Measurements from ENCODE around the gene GATAD2B.

GATAD2B gene

GRCh38 chr1:153926405-153926804 is 3.6 kb upstream of the GATAD2B start:
- Histone ChIP-seq H3K4me2 (ENCODE audit: low read length) (no peak overlapping the region), H2AK5ac (ENCODE audit: low read length) (no peak overlapping the region), H3K9ac (ENCODE audit: low read length) (no peak overlapping the region), H3K27me3 (ENCODE audit: insufficient read depth, low read length) (no peaks in the 10 kb centered on the region), H3K79me1 (ENCODE audit: low read length) (peaks cover 14% of the 10 kb centered on the region), H4K12ac (ENCODE audit: low read depth, low read length) (no peak overlapping the region), H3K79me2 (ENCODE audit: control insufficient read depth, insufficient read depth, low read length, poor library complexity) (peaks cover 14% of the 10 kb centered on the region), H2BK12ac (ENCODE audit: low read length) (no peak overlapping the region), H2AFZ (ENCODE audit: insufficient read depth, low read length, poor library complexity) (no peak overlapping the region), H3K36me3 (ENCODE audit: control insufficient read depth in 1 of 2, insufficient read depth in 2 of 2, low read length in 2 of 2) (peaks cover 11 to 14% of the 10 kb centered on the region in 2 experiments), H3K23ac (ENCODE audit: low read length) (no peak overlapping the region), H2BK120ac (ENCODE audit: insufficient read depth, low read length, poor library complexity) (no peak overlapping the region), H2BK5ac (ENCODE audit: low read depth, low read length, poor library complexity) (no peak overlapping the region), H3K14ac (ENCODE audit: low read length) (no peak overlapping the region), H3K4me3 (ENCODE audit: low read depth, low read length) (no peak overlapping the region), H3K4me1 (ENCODE audit: control insufficient read depth in 1 of 2, insufficient read depth in 2 of 2, low read length in 2 of 2) (peaks cover 2 to 6% of the 10 kb centered on the region in 2 experiments), H3K4ac (ENCODE audit: low read depth, low read length) (no peak overlapping the region), H3K27ac (ENCODE audit: low read depth, low read length) (no peak overlapping the region), H4K91ac (ENCODE audit: low read depth, low read length) (no peak overlapping the region), H3K18ac (ENCODE audit: low read length) (no peak overlapping the region), H4K8ac (ENCODE audit: low read depth, low read length) (no peak overlapping the region), H3K9me3 (ENCODE audit: insufficient read depth, low read depth, low read length) (no peaks in the 10 kb centered on the region)
- DNase-seq: no peak
- no CpG with 5 or more reads among the region's 4 CpGs for WGBS (ENCODE audit: extremely low coverage, insufficient coverage, insufficient read length)

DNA sequence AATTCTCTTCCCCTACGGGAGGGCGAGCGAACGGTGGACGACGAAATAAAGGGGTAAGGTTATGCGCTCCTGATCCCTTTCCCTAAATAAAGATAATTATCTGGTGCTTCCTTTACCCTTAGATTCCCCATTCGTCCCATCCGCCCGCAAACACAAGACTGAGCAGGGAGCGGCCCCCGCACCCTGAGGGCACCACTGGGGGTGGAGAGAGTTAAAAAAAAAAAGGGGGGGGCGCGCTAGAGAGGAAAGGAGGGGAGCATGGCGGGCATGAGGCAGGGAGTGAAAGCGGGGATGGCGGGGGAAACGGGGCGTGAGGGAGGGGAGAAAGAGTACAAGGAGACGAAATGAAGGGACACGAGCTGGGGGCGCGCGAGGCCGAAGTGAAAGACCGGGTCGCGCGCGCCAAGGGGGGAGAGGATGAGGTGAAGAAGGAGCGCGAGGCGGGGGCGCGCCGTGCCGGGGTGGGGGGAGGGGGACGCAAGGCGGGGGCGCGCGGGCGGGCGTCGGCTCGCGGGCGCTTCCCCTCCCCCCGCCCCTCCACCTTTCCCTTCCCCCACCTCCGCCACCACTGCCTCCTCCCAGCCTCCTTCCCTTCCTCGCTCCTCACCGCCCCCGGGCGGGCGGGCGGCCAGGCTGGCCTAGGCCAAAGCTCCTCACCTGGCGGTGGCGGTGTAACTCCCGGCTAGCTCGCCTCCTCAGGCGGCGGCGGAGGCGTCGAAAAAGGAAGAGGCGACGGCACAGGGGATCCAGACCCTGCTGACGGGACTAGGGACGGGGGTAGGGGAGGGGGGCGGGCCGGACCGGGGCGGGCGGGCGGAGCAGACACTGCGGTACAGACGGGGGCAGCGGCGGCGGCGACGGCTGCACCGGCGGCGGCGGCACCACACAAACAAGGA is 448 bp downstream of the GATAD2B start:
- Histone ChIP-seq H3K79me2 (ENCODE audit: control insufficient read depth, insufficient read depth, low read length, poor library complexity) (peaks cover 21% of the 10 kb centered on the region), H4K12ac (ENCODE audit: low read depth, low read length) (peak overlapping the region; percentile 93), H3K79me1 (ENCODE audit: low read length) (peaks cover 14% of the 10 kb centered on the region), H3K23ac (ENCODE audit: low read length) (no peak overlapping the region), H3K4ac (ENCODE audit: low read depth, low read length) (peak overlapping the region; percentile 94), H3K4me3 (ENCODE audit: low read depth, low read length) (peak overlapping the region; percentile 93), H3K14ac (ENCODE audit: low read length) (peak overlapping the region; percentile 99), H4K91ac (ENCODE audit: low read depth, low read length) (peak overlapping the region; percentile 97), H2BK12ac (ENCODE audit: low read length) (peak overlapping the region; percentile 63), H3K9ac (ENCODE audit: low read length) (peak overlapping the region; percentile 91), H2BK5ac (ENCODE audit: low read depth, low read length, poor library complexity) (peak overlapping the region; percentile 98), H3K4me2 (ENCODE audit: low read length) (peak overlapping the region; percentile 86), H3K27ac (ENCODE audit: low read depth, low read length) (peak overlapping the region; percentile 99), H3K36me3 (ENCODE audit: control insufficient read depth in 1 of 2, insufficient read depth in 2 of 2, low read length in 2 of 2) (peaks cover 0 to 4% of the 10 kb centered on the region in 2 experiments), H2BK120ac (ENCODE audit: insufficient read depth, low read length, poor library complexity) (peak overlapping the region; percentile 90), H3K27me3 (ENCODE audit: insufficient read depth, low read length) (no peaks in the 10 kb centered on the region), H3K4me1 (ENCODE audit: control insufficient read depth in 1 of 2, insufficient read depth in 2 of 2, low read length in 2 of 2) (peaks cover 8 to 9% of the 10 kb centered on the region in 2 experiments), H2AK5ac (ENCODE audit: low read length) (no peak overlapping the region), H2AFZ (ENCODE audit: insufficient read depth, low read length, poor library complexity) (peak overlapping the region; percentile 83), H3K18ac (ENCODE audit: low read length) (peak overlapping the region; percentile 99), H3K9me3 (ENCODE audit: insufficient read depth, low read depth, low read length) (no peaks in the 10 kb centered on the region), H4K8ac (ENCODE audit: low read depth, low read length) (peak overlapping the region; percentile 96)
- peak; percentile 57 to 68 for DNase-seq
- no CpG with 5 or more reads among the region's 86 CpGs for whole genome bisulfite sequencing (ENCODE audit: extremely low coverage, insufficient coverage, insufficient read length)

GRCh38 chr1:153921803-153922075 is 1.0 kb downstream of the GATAD2B start:
- Histone ChIP-seq H3K27ac (ENCODE audit: low read depth, low read length) (peak overlapping the region; percentile 72), H3K18ac (ENCODE audit: low read length) (peak overlapping the region; percentile 8), H4K91ac (ENCODE audit: low read depth, low read length) (peak overlapping the region; percentile 2), H4K12ac (ENCODE audit: low read depth, low read length) (no peak overlapping the region), H4K8ac (ENCODE audit: low read depth, low read length) (no peak overlapping the region), H3K9me3 (ENCODE audit: insufficient read depth, low read depth, low read length) (no peaks in the 10 kb centered on the region), H3K79me2 (ENCODE audit: control insufficient read depth, insufficient read depth, low read length, poor library complexity) (peaks cover 21% of the 10 kb centered on the region), H3K79me1 (ENCODE audit: low read length) (peaks cover 14% of the 10 kb centered on the region), H2BK5ac (ENCODE audit: low read depth, low read length, poor library complexity) (peak overlapping the region; percentile 27), H2BK120ac (ENCODE audit: insufficient read depth, low read length, poor library complexity) (no peak overlapping the region), H3K23ac (ENCODE audit: low read length) (no peak overlapping the region), H2BK12ac (ENCODE audit: low read length) (no peak overlapping the region), H3K14ac (ENCODE audit: low read length) (peak overlapping the region; percentile 31), H3K4ac (ENCODE audit: low read depth, low read length) (peak overlapping the region; percentile 88), H3K36me3 (ENCODE audit: control insufficient read depth in 1 of 2, insufficient read depth in 2 of 2, low read length in 2 of 2) (peaks cover 0 to 4% of the 10 kb centered on the region in 2 experiments), H2AFZ (ENCODE audit: insufficient read depth, low read length, poor library complexity) (peak overlapping the region; percentile 2), H2AK5ac (ENCODE audit: low read length) (no peak overlapping the region), H3K9ac (ENCODE audit: low read length) (peak overlapping the region; percentile 59), H3K27me3 (ENCODE audit: insufficient read depth, low read length) (no peaks in the 10 kb centered on the region), H3K4me2 (ENCODE audit: low read length) (peak overlapping the region; percentile 86), H3K4me1 (ENCODE audit: control insufficient read depth in 1 of 2, insufficient read depth in 2 of 2, low read length in 2 of 2) (peaks cover 8 to 9% of the 10 kb centered on the region in 2 experiments), H3K4me3 (ENCODE audit: low read depth, low read length) (peak overlapping the region; percentile 93)
- no CpG with 5 or more reads among the region's 10 CpGs for WGBS (ENCODE audit: extremely low coverage, insufficient coverage, insufficient read length)
- DNase-seq: peak in 1 of 2 donors; percentile 18

- H3K79me1 ChIP-seq (ENCODE audit: low read length): peaks cover 14% of the 10 kb centered on the region
- peaks cover 8 to 9% of the 10 kb centered on the region in 2 experiments for H3K4me1 ChIP-seq (ENCODE audit: control insufficient read depth in 1 of 2, insufficient read depth in 2 of 2, low read length in 2 of 2)
- no peak overlapping the region for H3K9ac ChIP-seq (ENCODE audit: low read length)
- no peak overlapping the region for H2BK120ac ChIP-seq (ENCODE audit: insufficient read depth, low read length, poor library complexity)
- no peak overlapping the region for H3K18ac ChIP-seq (ENCODE audit: low read length)
- peak overlapping the region; percentile 93 for H3K4me3 ChIP-seq (ENCODE audit: low read depth, low read length)
- peak overlapping the region; percentile 88 for H3K4ac ChIP-seq (ENCODE audit: low read depth, low read length)
- H2BK12ac ChIP-seq (ENCODE audit: low read length): no peak overlapping the region
- no peak overlapping the region for H4K91ac ChIP-seq (ENCODE audit: low read depth, low read length)
- no peak overlapping the region for H4K12ac ChIP-seq (ENCODE audit: low read depth, low read length)
- H4K8ac ChIP-seq (ENCODE audit: low read depth, low read length): no peak overlapping the region
- no peak overlapping the region for H2AFZ ChIP-seq (ENCODE audit: insufficient read depth, low read length, poor library complexity)
- peaks cover 0 to 4% of the 10 kb centered on the region in 2 experiments for H3K36me3 ChIP-seq (ENCODE audit: control insufficient read depth in 1 of 2, insufficient read depth in 2 of 2, low read length in 2 of 2)
- no peak overlapping the region for H3K23ac ChIP-seq (ENCODE audit: low read length)
- DNase-seq: no peak
- H3K9me3 ChIP-seq (ENCODE audit: insufficient read depth, low read depth, low read length): no peaks in the 10 kb centered on the region
- H3K79me2 ChIP-seq (ENCODE audit: control insufficient read depth, insufficient read depth, low read length, poor library complexity): peaks cover 21% of the 10 kb centered on the region
- no peak overlapping the region for H2AK5ac ChIP-seq (ENCODE audit: low read length)
- H3K4me2 ChIP-seq (ENCODE audit: low read length): peak overlapping the region; percentile 86
- peak overlapping the region; percentile 27 for H2BK5ac ChIP-seq (ENCODE audit: low read depth, low read length, poor library complexity)
- H3K27ac ChIP-seq (ENCODE audit: low read depth, low read length): no peak overlapping the region
- no peaks in the 10 kb centered on the region for H3K27me3 ChIP-seq (ENCODE audit: insufficient read depth, low read length)
- peak overlapping the region; percentile 31 for H3K14ac ChIP-seq (ENCODE audit: low read length)
- WGBS (ENCODE audit: extremely low coverage, insufficient coverage, insufficient read length): no CpG with 5 or more reads among the region's 3 CpGs
These were observed 1.5 kb downstream of the GATAD2B start for GRCh38 chr1:153921080-153921802.

Measured in trophoblast cell (in vitro differentiated cells and primary cell).